ENCODE results near the gene HOXC9. TPM values are rescaled to one million over a fixed set of nuclear protein-coding genes. Genes with fewer than 3 reads are reported as not detected.

HOXC9 gene
- total RNA-seq, 1 experiment from 2014 or later = not detected

DNA sequence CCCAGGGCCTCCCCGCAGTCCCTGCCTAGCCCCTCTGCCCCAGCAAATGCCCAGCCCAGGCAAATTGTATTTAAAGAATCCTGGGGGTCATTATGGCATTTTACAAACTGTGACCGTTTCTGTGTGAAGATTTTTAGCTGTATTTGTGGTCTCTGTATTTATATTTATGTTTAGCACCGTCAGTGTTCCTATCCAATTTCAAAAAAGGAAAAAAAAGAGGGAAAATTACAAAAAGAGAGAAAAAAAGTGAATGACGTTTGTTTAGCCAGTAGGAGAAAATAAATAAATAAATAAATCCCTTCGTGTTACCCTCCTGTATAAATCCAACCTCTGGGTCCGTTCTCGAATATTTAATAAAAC lies 30.5 kb downstream of the HOXC9 start:
- peaks cover 99% of the 10 kb centered on the region for H3K27me3 Mint-ChIP-seq (ENCODE audit: low read depth)
- ATAC-seq = no peak
- no peak for DNase-seq (ENCODE audit: low spot score)
- no peaks in the 10 kb centered on the region for H3K9me3 Mint-ChIP-seq
- no peaks in the 10 kb centered on the region for H3K36me3 Mint-ChIP-seq
- H3K4me1 Mint-ChIP-seq = peaks cover 41% of the 10 kb centered on the region
- TF ChIP-seq ESRRA (CRISPR knock-in tag; IDR thresholded peaks at IDR 0.05; ENCODE audit: borderline replicate concordance) = no peak
- TF ChIP-seq ETV6 (CRISPR knock-in tag; IDR thresholded peaks at IDR 0.05) = no peak
- no peak for TF ChIP-seq GTF2I (CRISPR knock-in tag; conservative IDR thresholded peaks at IDR 0.05)
- TF ChIP-seq, protein P1, sequence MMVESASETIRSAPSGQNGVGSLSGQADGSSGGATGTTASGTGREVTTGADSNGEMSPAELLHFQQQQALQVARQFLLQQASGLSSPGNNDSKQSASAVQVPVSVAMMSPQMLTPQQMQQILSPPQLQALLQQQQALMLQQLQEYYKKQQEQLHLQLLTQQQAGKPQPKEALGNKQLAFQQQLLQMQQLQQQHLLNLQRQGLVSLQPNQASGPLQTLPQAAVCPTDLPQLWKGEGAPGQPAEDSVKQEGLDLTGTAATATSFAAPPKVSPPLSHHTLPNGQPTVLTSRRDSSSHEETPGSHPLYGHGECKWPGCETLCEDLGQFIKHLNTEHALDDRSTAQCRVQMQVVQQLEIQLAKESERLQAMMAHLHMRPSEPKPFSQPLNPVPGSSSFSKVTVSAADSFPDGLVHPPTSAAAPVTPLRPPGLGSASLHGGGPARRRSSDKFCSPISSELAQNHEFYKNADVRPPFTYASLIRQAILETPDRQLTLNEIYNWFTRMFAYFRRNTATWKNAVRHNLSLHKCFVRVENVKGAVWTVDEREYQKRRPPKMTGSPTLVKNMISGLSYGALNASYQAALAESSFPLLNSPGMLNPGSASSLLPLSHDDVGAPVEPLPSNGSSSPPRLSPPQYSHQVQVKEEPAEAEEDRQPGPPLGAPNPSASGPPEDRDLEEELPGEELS (CRISPR knock-in tag; IDR thresholded peaks at IDR 0.05) = no peak
- no peak for TF ChIP-seq RORB (CRISPR knock-in tag; IDR thresholded peaks at IDR 0.05)
- TF ChIP-seq ZNF512 (CRISPR knock-in tag; IDR thresholded peaks at IDR 0.05; ENCODE audit: borderline replicate concordance) = no peak
- no peak for TF ChIP-seq RELA (CRISPR knock-in tag; IDR thresholded peaks at IDR 0.05; ENCODE audit: borderline replicate concordance)
- no peak for TF ChIP-seq ARID4B (CRISPR knock-in tag; IDR thresholded peaks at IDR 0.05; ENCODE audit: borderline replicate concordance)
- TF ChIP-seq, protein P2, sequence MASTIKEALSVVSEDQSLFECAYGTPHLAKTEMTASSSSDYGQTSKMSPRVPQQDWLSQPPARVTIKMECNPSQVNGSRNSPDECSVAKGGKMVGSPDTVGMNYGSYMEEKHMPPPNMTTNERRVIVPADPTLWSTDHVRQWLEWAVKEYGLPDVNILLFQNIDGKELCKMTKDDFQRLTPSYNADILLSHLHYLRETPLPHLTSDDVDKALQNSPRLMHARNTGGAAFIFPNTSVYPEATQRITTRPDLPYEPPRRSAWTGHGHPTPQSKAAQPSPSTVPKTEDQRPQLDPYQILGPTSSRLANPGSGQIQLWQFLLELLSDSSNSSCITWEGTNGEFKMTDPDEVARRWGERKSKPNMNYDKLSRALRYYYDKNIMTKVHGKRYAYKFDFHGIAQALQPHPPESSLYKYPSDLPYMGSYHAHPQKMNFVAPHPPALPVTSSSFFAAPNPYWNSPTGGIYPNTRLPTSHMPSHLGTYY (CRISPR knock-in tag; IDR thresholded peaks at IDR 0.05) = no peak
- no peak for TF ChIP-seq ZNF396 (CRISPR knock-in tag; IDR thresholded peaks at IDR 0.05; ENCODE audit: borderline replicate concordance)
- no peak for TF ChIP-seq MYBL2 (CRISPR knock-in tag; IDR thresholded peaks at IDR 0.05)
- no peak for TF ChIP-seq NFE2L1 (CRISPR knock-in tag; IDR thresholded peaks at IDR 0.05)
- H3K4me3 Mint-ChIP-seq = no peak overlapping the region
- H3K27ac Mint-ChIP-seq = no peak overlapping the region
- ChIA-PET POLR2A (no interaction called here), CTCF (interaction anchor here (1.1 to 8.1 kb wide), 10 partner anchors 22 to 186 kb away, joined by 3 to 149 read pairs (median 6); partner anchors contain the start of gene HOXC8)

DNA sequence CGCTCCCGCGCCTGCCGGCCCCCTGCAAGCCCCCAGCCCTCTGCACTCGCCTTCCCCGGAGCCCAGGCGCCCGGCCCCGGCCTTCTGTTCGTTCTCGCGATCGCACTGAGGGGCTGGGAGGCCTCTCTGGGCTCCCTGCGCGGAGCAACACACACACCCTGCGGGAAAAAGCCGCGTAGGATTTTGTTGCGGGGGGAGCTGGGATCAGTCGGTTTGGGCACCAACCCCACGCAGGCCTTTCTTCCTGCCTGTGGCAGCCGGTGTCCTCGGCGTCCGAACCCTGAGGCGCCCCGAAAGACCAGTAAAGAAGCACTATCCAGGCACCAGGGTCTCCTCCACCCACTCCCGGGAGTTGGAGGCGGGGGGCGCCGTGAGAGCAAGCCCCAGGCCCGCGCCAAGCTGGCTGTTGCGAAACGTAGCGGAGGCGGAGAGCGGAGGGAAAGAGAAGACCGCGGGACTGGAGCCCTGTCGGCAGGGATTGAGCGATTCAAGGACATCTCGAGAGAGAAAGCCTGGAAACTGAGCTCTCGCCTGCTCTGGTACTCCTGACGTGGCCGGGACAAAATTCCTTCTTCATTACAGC lies 31.0 kb downstream of the HOXC9 start:
- ATAC-seq (peak; percentile 29), DNase-seq (ENCODE audit: low spot score) (no peak)
- Mint-ChIP-seq H3K27ac (no peak overlapping the region), H3K36me3 (no peaks in the 10 kb centered on the region), H3K4me3 (no peak overlapping the region), H3K27me3 (ENCODE audit: low read depth) (peaks cover 99% of the 10 kb centered on the region), H3K4me1 (peaks cover 38% of the 10 kb centered on the region), H3K9me3 (no peaks in the 10 kb centered on the region)
- CTCF ChIA-PET = interaction anchor here (0.5 to 8.1 kb wide), 15 partner anchors 10 to 390 kb away, joined by 3 to 149 read pairs (median 5); partner anchors contain the start of genes HOXC10 and HOXC8
- POLR2A ChIA-PET = interaction anchor here (0.6 kb wide), 1 partner anchor 175 kb away, joined by 5 read pairs; no protein-coding TSS in a partner anchor
- TF ChIP-seq ZNF512 (CRISPR knock-in tag; IDR thresholded peaks at IDR 0.05; ENCODE audit: borderline replicate concordance) (no peak), NFYB (CRISPR knock-in tag; conservative IDR thresholded peaks at IDR 0.05; ENCODE audit: low read depth) (no peak), NFE2L1 (CRISPR knock-in tag; IDR thresholded peaks at IDR 0.05) (no peak)
- TF ChIP-seq, protein P3, sequence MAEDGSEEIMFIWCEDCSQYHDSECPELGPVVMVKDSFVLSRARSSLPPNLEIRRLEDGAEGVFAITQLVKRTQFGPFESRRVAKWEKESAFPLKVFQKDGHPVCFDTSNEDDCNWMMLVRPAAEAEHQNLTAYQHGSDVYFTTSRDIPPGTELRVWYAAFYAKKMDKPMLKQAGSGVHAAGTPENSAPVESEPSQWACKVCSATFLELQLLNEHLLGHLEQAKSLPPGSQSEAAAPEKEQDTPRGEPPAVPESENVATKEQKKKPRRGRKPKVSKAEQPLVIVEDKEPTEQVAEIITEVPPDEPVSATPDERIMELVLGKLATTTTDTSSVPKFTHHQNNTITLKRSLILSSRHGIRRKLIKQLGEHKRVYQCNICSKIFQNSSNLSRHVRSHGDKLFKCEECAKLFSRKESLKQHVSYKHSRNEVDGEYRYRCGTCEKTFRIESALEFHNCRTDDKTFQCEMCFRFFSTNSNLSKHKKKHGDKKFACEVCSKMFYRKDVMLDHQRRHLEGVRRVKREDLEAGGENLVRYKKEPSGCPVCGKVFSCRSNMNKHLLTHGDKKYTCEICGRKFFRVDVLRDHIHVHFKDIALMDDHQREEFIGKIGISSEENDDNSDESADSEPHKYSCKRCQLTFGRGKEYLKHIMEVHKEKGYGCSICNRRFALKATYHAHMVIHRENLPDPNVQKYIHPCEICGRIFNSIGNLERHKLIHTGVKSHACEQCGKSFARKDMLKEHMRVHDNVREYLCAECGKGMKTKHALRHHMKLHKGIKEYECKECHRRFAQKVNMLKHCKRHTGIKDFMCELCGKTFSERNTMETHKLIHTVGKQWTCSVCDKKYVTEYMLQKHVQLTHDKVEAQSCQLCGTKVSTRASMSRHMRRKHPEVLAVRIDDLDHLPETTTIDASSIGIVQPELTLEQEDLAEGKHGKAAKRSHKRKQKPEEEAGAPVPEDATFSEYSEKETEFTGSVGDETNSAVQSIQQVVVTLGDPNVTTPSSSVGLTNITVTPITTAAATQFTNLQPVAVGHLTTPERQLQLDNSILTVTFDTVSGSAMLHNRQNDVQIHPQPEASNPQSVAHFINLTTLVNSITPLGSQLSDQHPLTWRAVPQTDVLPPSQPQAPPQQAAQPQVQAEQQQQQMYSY (CRISPR knock-in tag; IDR thresholded peaks at IDR 0.05) = 0 out of 2 replicates have a peak, but pooled peaks have one; percentile 33

Measured in WTC11 (cell line).